Endothelial cell of umbilical vein (primary cell): ENCODE measurements around the gene CAPN2. TPM values are rescaled to one million over a fixed set of nuclear protein-coding genes. Genes with fewer than 3 reads are reported as not detected.

Source experiments
- BruUV-seq: library from RNA; stranded (reverse); fragments of 400-500 nt; replicated peaks from 2 replicates; lab custom pipeline; 2021; lab: Mats Ljungman, UMichigan
- CTCF ChIA-PET: fragments of 300-600, 350-600 bp; sonication (Branson Sonifier 250); formaldehyde crosslinking; loops from one replicate; lab custom pipeline; 2021; ENCODE audit warnings: antibody characterized with exemption, inconsistent platforms; lab: Charles Lee
- POLR2A ChIA-PET: fragments of 300-600, 350-600 bp; sonication (Branson Sonifier 250); formaldehyde crosslinking; loops from one replicate; lab custom pipeline; 2021; ENCODE audit warnings: antibody characterized with exemption, inconsistent platforms; lab: Charles Lee
- DNase-seq: peaks from one replicate; pipeline ENCODE4 v3.0.0-alpha.2; 2011; ENCODE audit warnings: low read depth, low spot score
- FAIRE-seq: peaks from 2 replicates; lab custom pipeline; 2011; peaks lifted over from hg19 to GRCh38; lab: Jason Lieb, UNC
- H2AFZ ChIP-seq: 2 replicates; pipeline ENCODE4 v1.6.0; 2012; ENCODE audit warnings: low read depth, low read length, control low read depth, inconsistent platforms
- H3K27ac ChIP-seq: 2 replicates; pipeline ENCODE4 v1.5.1; 2011; ENCODE audit warnings: low read depth, mild to moderate bottlenecking, control low read depth, low read length, moderate library complexity; ENCODE audit not compliant: insufficient read depth
- H3K27me3 ChIP-seq, 2 experiments: 2 replicates each; pipeline versions ENCODE4 v1.6.0 to v1.6.1; 2011; ENCODE audit warnings: low read length in 2 of 2, mixed read lengths in 1 of 2; ENCODE audit not compliant: control insufficient read depth in 2 of 2, insufficient read depth in 2 of 2
- H3K36me3 ChIP-seq, 2 experiments: 2 replicates in 1 of 2; 3 replicates in 1 of 2; pipeline ENCODE4 v1.5.1; 2011; ENCODE audit warnings: low read length in 2 of 2, mild to moderate bottlenecking in 1 of 2, moderate library complexity in 1 of 2; ENCODE audit not compliant: control insufficient read depth in 2 of 2, insufficient read depth in 2 of 2; ENCODE audit errors: extremely low read depth in 1 of 2
- H3K4me1 ChIP-seq: 3 replicates; pipeline ENCODE4 v1.5.1; 2011; ENCODE audit warnings: mild to moderate bottlenecking, low read length; ENCODE audit not compliant: control insufficient read depth, insufficient read depth; ENCODE audit errors: extremely low read depth
- H3K4me2 ChIP-seq: 2 replicates; pipeline ENCODE4 v1.6.1; 2011; ENCODE audit warnings: low read length, control low read depth, mixed read lengths; ENCODE audit not compliant: insufficient read depth
- H3K4me3 ChIP-seq, 3 experiments: fragments of 200-600 bp in 1 of 3; sonication (generic), shearing (Covaris generic) in 1 of 3; replicated peaks in 1 of 3; 2 replicates each; pipeline ENCODE4 v1.5.1; 2011 to 2016; ENCODE audit warnings: control low read depth in 3 of 3, low read length in 3 of 3, mild to moderate bottlenecking in 2 of 3, inconsistent platforms in 1 of 3, low read depth in 1 of 3, moderate library complexity in 1 of 3; ENCODE audit not compliant: insufficient read depth in 1 of 3
- H3K79me2 ChIP-seq: 2 replicates; pipeline ENCODE4 v1.6.0; 2012; ENCODE audit warnings: low read length, inconsistent platforms; ENCODE audit not compliant: control insufficient read depth, insufficient read depth
- H3K9ac ChIP-seq: replicated peaks from 2 replicates; pipeline ENCODE3; 2011; ENCODE audit warnings: low read length, control low read depth; ENCODE audit not compliant: insufficient read depth; ENCODE audit errors: extremely low read depth
- H3K9me1 ChIP-seq: replicated peaks from 3 replicates; pipeline ENCODE4 v1.6.0; 2011; ENCODE audit warnings: mild to moderate bottlenecking, low read length; ENCODE audit not compliant: control insufficient read depth, insufficient read depth; ENCODE audit errors: extremely low read depth
- H3K9me3 ChIP-seq: replicated peaks from 2 replicates; pipeline ENCODE4 v1.5.1; 2012; ENCODE audit warnings: low read length, inconsistent platforms; ENCODE audit not compliant: control insufficient read depth, insufficient read depth
- H4K20me1 ChIP-seq: replicated peaks from 2 replicates; pipeline ENCODE3; 2011; ENCODE audit warnings: mild to moderate bottlenecking, low read length; ENCODE audit not compliant: control insufficient read depth, insufficient read depth; ENCODE audit errors: extremely low read depth
- EZH2 ChIP-seq: IDR thresholded peaks from 2 replicates; pipeline ENCODE4 v1.6.1; 2012; ENCODE audit warnings: borderline replicate concordance, low read depth, mild to moderate bottlenecking, moderate library complexity, low read length, inconsistent platforms; ENCODE audit not compliant: severe bottlenecking
- FOS ChIP-seq: IDR thresholded peaks from 2 replicates; pipeline ENCODE4 v1.6.1; 2011; ENCODE audit warnings: mild to moderate bottlenecking, low read length, moderate library complexity, borderline replicate concordance; ENCODE audit not compliant: insufficient read depth
- GATA2 ChIP-seq: IDR thresholded peaks from 2 replicates; pipeline ENCODE4 v1.7.0; 2011; ENCODE audit warnings: low read depth, mild to moderate bottlenecking, moderate library complexity, mixed read lengths, low read length; ENCODE audit not compliant: insufficient read length, insufficient read depth
- MYC ChIP-seq: IDR thresholded peaks from one replicate; pipeline ENCODE4 v1.6.1; 2011; ENCODE audit warnings: mild to moderate bottlenecking, low read depth, low read length
- POLR2A ChIP-seq: IDR thresholded peaks from 2 replicates; pipeline ENCODE4 v1.6.1; 2012; ENCODE audit warnings: low read depth, mild to moderate bottlenecking, control low read depth, low read length
- POLR2AphosphoS5 ChIP-seq: IDR thresholded peaks from 2 replicates; pipeline ENCODE4 v1.6.1; 2012; ENCODE audit warnings: low read depth, mild to moderate bottlenecking, control low read depth, low read length, moderate library complexity; ENCODE audit not compliant: insufficient read depth
- dilution Hi-C: fragments of 300-500 bp; cut with MboI; formaldehyde crosslinking; loops from one replicate; pipeline ENCODE4 v1.15.0; 2019; ENCODE audit warnings: low sequenced_read_pairs; ENCODE audit not compliant: extremely low pct_ligation_motif_present
- intact Hi-C: fragments of 100-400 bp; cut with micrococcal nuclease; formaldehyde crosslinking; loops from one replicate; pipeline ENCODE4 v1.10.0; 2022
- polyA plus RNA-seq, 4 experiments: library from polyadenylated mRNA; depleted of rRNA in 3 of 4; stranded (reverse) in 3 of 4; unstranded in 1 of 4; fragments of >200 nt; gene quantifications; 2 replicates each; pipeline versions ENCODE4 v1.2.1 to v1.2.3, GENCODE V29; 2011 to 2012; ENCODE audit warnings: missing spikeins in 1 of 4
- total RNA-seq: library from RNA; stranded (reverse); gene quantifications from 2 replicates; pipeline ENCODE4 v1.2.3, GENCODE V29; 2021

CAPN2 gene
- total and polyA plus RNA-seq, 2 donors (not counting 3 experiments of a cell fraction or from before 2014, with no cell fraction given): 110 to 420 TPM

DNA sequence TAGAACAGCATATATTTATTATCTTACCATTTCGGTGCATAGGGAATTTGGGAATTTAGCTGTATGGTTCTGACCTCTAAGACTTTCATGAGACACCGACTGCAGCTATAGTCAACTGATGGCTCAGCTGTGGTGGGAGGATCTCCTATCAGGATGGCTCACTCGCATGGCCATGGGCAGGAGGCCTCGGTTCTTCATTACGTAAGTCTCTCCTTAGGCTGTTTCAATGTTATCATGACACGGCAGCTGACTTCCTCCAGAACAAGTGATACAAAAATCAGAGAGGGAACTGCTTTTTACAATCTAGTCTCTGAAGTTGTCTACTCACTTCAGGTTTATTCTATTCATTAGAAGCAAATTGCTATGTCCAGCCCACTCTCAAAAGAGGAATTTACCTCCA, 33.5 kb upstream of the CAPN2 start:
- no peak for DNase-seq
- intact Hi-C loops: no loop called here
- no TSS peak for BruUV-seq

DNA sequence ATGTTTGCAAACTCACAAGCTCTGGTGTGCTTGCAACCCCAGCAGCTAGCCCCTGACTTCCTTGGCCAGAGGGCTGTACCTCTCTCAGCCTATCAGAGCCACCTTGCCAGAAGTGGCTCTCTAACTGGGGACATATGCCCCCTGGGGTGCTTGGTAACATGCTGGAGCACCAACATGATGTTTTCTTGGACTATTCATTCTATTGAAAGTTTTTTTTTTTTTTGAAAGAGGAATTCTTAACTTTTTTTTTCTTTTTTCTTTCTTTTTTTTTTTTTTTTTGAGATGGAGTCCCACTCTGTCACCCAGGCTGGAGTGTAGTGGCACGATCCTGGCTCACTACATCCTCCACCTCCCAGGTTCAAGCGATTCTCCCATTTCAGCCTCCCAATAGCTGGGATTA, 32.2 kb upstream of the CAPN2 start:
- CTCF ChIA-PET: interaction anchor here (1.1 to 8.5 kb wide), 2 partner anchors 124 to 547 kb away, joined by 4 to 104 read pairs; no protein-coding TSS in a partner anchor
- FAIRE-seq: no peak

More for the DNA sequence above, 33.5 kb upstream of the CAPN2 start:
- H3K79me2 ChIP-seq: no peaks in the 10 kb centered on the region
- TF ChIP-seq MYC (no peak), EZH2 (no peak), GATA2 (no peak)
- peaks cover 6 to 14% of the 10 kb centered on the region in 2 experiments for H3K27me3 ChIP-seq
- POLR2A ChIA-PET: no interaction called here
- no peaks in the 10 kb centered on the region for H3K36me3 ChIP-seq
- no peak overlapping the region for H2AFZ ChIP-seq
- no peaks in the 10 kb centered on the region for H4K20me1 ChIP-seq
- FAIRE-seq: no peak
- H3K4me3 ChIP-seq: no peak overlapping the region
- H3K9me3 ChIP-seq: no peaks in the 10 kb centered on the region
- no peaks in the 10 kb centered on the region for H3K9me1 ChIP-seq
- no peaks in the 10 kb centered on the region for H3K4me1 ChIP-seq
- dilution Hi-C loops: no loop called here
- CTCF ChIA-PET: interaction anchor here (8.5 kb wide), 1 partner anchor 546 kb away, joined by 104 read pairs; no protein-coding TSS in a partner anchor
- no peak overlapping the region for H3K27ac ChIP-seq
- no peak overlapping the region for H3K4me2 ChIP-seq
- H3K9ac ChIP-seq: no peak overlapping the region

More for the DNA sequence above, 32.2 kb upstream of the CAPN2 start:
- Histone ChIP-seq H2AFZ (no peak overlapping the region), H3K27me3 (peaks cover 6 to 17% of the 10 kb centered on the region in 2 experiments), H3K4me1 (no peaks in the 10 kb centered on the region), H3K9ac (no peak overlapping the region), H3K27ac (no peak overlapping the region), H4K20me1 (no peaks in the 10 kb centered on the region), H3K4me3 (no peak overlapping the region), H3K36me3 (no peaks in the 10 kb centered on the region), H3K79me2 (no peaks in the 10 kb centered on the region), H3K9me3 (no peaks in the 10 kb centered on the region), H3K4me2 (no peak overlapping the region), H3K9me1 (no peaks in the 10 kb centered on the region)
- DNase-seq: no peak
- dilution Hi-C loops: no loop called here
- TF ChIP-seq POLR2A (no peak), POLR2AphosphoS5 (no peak), GATA2 (no peak), FOS (no peak)
- intact Hi-C loops: loop anchor here (5.0 kb wide), 1 partner anchor 598 kb away; no protein-coding TSS in a partner anchor
- POLR2A ChIA-PET: no interaction called here
- BruUV-seq: no TSS peak
